Cardiac muscle cell (in vitro differentiated cells and primary cell): ENCODE results near the gene FANCL. TPM values are rescaled to one million over a fixed set of nuclear protein-coding genes. Genes with fewer than 3 reads are reported as not detected.
A peak's percentile ranks its signal among the peaks of the same experiment; 100 is the strongest.
"Not testable (repeated sequence)": the region's sequence is repeated elsewhere in the genome, so short reads cannot be mapped to it uniquely, and the experiment has no call there.

Experiments used
- DNase-seq, 2 donors: peaks; one replicate each; pipeline versions ENCODE4 v3.0.0 to v3.0.0-alpha.2; 2010 to 2017; ENCODE audit warnings: low read depth in 1 of 2, low spot score in 1 of 2
- H3K27ac ChIP-seq: fragments of 200-600 bp; sonication (generic); 2 replicates; pipeline ENCODE4 v1.5.1; 2016
- H3K27me3 ChIP-seq: fragments of 200-600 bp; sonication (generic); 2 replicates; pipeline ENCODE4 v1.6.0; 2016; ENCODE audit warnings: control low read depth
- H3K36me3 ChIP-seq: fragments of 200-600 bp; sonication (generic); 2 replicates; pipeline ENCODE4 v1.5.1; 2016; ENCODE audit warnings: control low read depth
- H3K4me1 ChIP-seq: fragments of 200-600 bp; sonication (generic); 2 replicates; pipeline ENCODE4 v1.8.1; 2017; ENCODE audit warnings: low read depth, mild to moderate bottlenecking, mixed run types
- H3K4me3 ChIP-seq: fragments of 200-600 bp; sonication (generic); 2 replicates; pipeline ENCODE4 v1.5.1; 2016; ENCODE audit warnings: mild to moderate bottlenecking
- H3K9me3 ChIP-seq: fragments of 200-600 bp; sonication (generic); 2 replicates; pipeline ENCODE4 v1.5.1; 2017; ENCODE audit warnings: low read depth, mild to moderate bottlenecking, control low read depth
- CTCF ChIP-seq: IDR thresholded peaks from 2 replicates; pipeline ENCODE4 v1.5.1; 2012; ENCODE audit warnings: low read depth, mild to moderate bottlenecking, low read length
- polyA plus RNA-seq: library from polyadenylated mRNA; unstranded; fragments of >200 nt; fragmentation: Nextera tagmentation; extraction: Ambion mirVana; gene quantifications from 2 replicates; pipeline ENCODE4 v1.2.1, GENCODE V29; 2016
- total RNA-seq: library from RNA; depleted of rRNA; stranded (reverse); fragments of >200 nt; gene quantifications from 2 replicates; pipeline ENCODE4 v1.2.3, GENCODE V29; 2016

Gene FANCL
- total and polyA plus RNA-seq, 2 experiments from 2014 or later: 33.3 to 51.3 TPM

DNA sequence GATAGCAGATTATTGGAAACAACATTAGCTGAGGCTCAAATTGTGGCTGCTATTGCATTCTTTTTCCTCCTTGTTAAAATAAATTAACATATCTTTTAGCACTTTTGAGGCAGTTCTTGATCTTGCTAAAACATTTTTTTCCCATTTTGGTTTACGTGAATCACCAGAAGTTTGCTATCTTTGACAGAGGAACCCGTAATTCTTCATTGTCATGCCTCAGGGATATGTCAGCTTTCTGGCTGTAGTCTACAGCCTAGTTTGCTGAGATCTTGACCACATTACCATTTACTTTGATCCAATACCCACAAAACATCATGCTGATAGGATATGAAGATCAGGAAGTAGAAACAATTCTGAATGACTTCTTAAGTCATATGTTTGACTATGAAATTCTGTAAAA lies 25.1 kb upstream of the FANCL start:
- DNase-seq: no peak
- H3K4me1 ChIP-seq: no peaks in the 10 kb centered on the region
- TF ChIP-seq CTCF: no peak
- H3K9me3 ChIP-seq: no peaks in the 10 kb centered on the region
- no peaks in the 10 kb centered on the region for H3K36me3 ChIP-seq
- no peak overlapping the region for H3K27ac ChIP-seq
- H3K27me3 ChIP-seq: no peaks in the 10 kb centered on the region
- no peak overlapping the region for H3K4me3 ChIP-seq

GRCh38 chr2:58261209-58261608 lies 20.1 kb upstream of the FANCL start:
- Histone ChIP-seq H3K4me1 (no peaks in the 10 kb centered on the region), H3K4me3 (no peak overlapping the region), H3K36me3 (no peaks in the 10 kb centered on the region), H3K27ac (no peak overlapping the region), H3K27me3 (no peaks in the 10 kb centered on the region), H3K9me3 (no peaks in the 10 kb centered on the region)
- no peak for TF ChIP-seq CTCF
- DNase-seq: no peak

- not testable (repeated sequence) for H3K9me3 ChIP-seq, H3K27me3 ChIP-seq
These were observed 17.3 kb upstream of the FANCL start for GRCh38 chr2:58258456-58258855.

DNA sequence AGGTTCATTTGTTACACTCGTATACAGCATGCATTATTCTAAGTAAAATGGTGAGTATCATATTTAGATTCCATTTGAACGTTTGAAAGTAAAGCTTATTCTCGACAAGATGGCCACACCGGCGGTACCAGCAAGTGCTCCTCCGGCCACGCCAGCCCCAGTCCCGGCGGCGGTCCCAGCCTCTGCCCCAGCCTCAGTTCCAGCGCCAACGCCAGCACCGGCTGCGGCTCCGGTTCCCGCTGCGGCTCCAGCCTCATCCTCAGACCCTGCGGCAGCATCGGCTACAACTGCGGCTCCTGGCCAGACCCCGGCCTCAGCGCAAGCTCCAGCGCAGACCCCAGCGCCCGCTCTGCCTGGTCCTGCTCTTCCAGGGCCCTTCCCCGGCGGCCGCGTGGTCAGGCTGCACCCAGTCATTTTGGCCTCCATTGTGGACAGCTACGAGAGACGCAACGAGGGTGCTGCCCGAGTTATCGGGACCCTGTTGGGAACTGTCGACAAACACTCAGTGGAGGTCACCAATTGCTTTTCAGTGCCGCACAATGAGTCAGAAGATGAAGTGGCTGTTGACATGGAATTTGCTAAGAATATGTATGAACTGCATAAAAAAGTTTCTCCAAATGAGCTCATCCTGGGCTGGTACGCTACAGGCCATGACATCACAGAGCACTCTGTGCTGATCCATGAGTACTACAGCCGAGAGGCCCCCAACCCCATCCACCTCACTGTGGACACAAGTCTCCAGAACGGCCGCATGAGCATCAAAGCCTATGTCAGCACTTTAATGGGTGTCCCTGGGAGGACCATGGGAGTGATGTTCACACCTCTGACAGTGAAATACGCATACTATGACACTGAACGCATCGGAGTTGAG lies 10.4 kb upstream of the FANCL start:
- not testable (repeated sequence) for H3K36me3 ChIP-seq, DNase-seq, H3K27me3 ChIP-seq, H3K4me1 ChIP-seq, H3K4me3 ChIP-seq, H3K9me3 ChIP-seq, H3K27ac ChIP-seq

More at GRCh38 chr2:58258456-58258855, 17.3 kb upstream of the FANCL start:
- not testable (repeated sequence) for H3K36me3 ChIP-seq, DNase-seq, H3K27ac ChIP-seq, H3K4me1 ChIP-seq, H3K4me3 ChIP-seq

GRCh38 chr2:58241546-58241864 lies 380 bp upstream of the FANCL start:
- Histone ChIP-seq H3K27me3 (no peaks in the 10 kb centered on the region), H3K27ac (peak overlapping the region; percentile 89), H3K4me3 (peak overlapping the region; percentile 57), H3K4me1 (peaks cover 5% of the 10 kb centered on the region), H3K9me3 (no peaks in the 10 kb centered on the region), H3K36me3 (no peaks in the 10 kb centered on the region)
- DNase-seq: no peak
- no peak for TF ChIP-seq CTCF

DNA sequence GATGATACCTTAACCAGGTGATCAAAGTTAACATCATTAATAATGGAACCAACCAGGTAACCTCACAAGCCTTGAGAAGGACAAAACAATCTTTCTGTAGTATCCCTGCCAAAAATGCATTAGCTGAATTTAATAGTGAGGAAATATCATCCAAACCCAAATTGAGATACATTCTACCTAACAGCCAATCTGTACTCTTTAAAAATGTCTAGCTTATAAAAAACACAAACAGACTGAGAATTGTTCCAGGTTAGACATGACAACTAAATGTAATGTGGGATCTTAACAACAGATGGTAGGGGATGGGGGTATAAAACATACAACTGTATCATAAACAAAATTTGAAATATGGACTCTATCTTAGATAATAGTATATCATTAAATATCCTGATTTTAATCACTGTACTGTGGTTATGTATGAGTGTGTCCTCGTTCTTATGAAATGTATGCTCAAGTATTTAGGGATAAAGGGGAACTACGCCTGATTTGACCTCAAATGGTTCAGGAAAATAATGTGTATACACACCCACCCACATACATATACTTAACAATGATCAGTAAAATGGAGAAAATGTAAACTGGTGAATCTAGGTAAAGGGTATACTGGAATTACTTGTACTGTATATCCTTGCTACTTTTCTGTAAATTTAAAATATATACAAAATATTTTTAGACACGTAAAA lies 1.7 kb downstream of the FANCL start:
- Histone ChIP-seq H3K27me3 (no peaks in the 10 kb centered on the region), H3K4me1 (peaks cover 5% of the 10 kb centered on the region), H3K4me3 (peak overlapping the region; percentile 57), H3K9me3 (no peaks in the 10 kb centered on the region), H3K27ac (no peak overlapping the region), H3K36me3 (no peaks in the 10 kb centered on the region)
- no peak for TF ChIP-seq CTCF
- no peak for DNase-seq
